22Rv1 (cell line): ENCODE data around the gene LPAR6.
"Not testable (repeated sequence)": the region's sequence is repeated elsewhere in the genome, so short reads cannot be mapped to it uniquely, and the experiment has no call there.

Experiments used
- CTCF ChIP-seq: fragments of 450-650 bp; IDR thresholded peaks from 2 replicates; pipeline ENCODE4 v1.5.1; 2017; ENCODE audit warnings: mild to moderate bottlenecking
- ZFX ChIP-seq: fragments of 450-650 bp; IDR thresholded peaks from 2 replicates; pipeline ENCODE4 v1.6.1; 2017; ENCODE audit warnings: antibody characterized with exemption, borderline replicate concordance

- TF ChIP-seq CTCF, ZFX: not testable (repeated sequence)
These were observed 38.3 kb upstream of the LPAR6 start for GRCh38 chr13:48451196-48451595.
